HepG2 (cell line): ENCODE data around the gene DLG2. TPM values are rescaled to one million over a fixed set of nuclear protein-coding genes. Genes with fewer than 3 reads are reported as not detected.

Experiments used
- ARID2 ChIP-seq: sonication (generic); formaldehyde crosslinking; IDR thresholded peaks from 2 replicates; pipeline ENCODE4 v1.8.1; 2022; ENCODE audit warnings: mild to moderate bottlenecking, missing genetic modification reagents, borderline replicate concordance
- BRCA1 ChIP-seq: sonication (generic); formaldehyde crosslinking; IDR thresholded peaks from 2 replicates; pipeline ENCODE4 v1.4.0; 2020; ENCODE audit warnings: missing genetic modification reagents
- JDP2 ChIP-seq: sonication (generic); formaldehyde crosslinking; IDR thresholded peaks from 2 replicates; pipeline ENCODE4 v1.8.1; 2022; ENCODE audit warnings: missing genetic modification reagents, borderline replicate concordance
- KDM5A ChIP-seq: fragments of 200-600 bp; sonication (generic); IDR thresholded peaks from 2 replicates; pipeline ENCODE4 v1.7.0; 2018; ENCODE audit warnings: antibody characterized with exemption, mild to moderate bottlenecking, low read length, borderline replicate concordance
- POGZ ChIP-seq: sonication (generic); formaldehyde crosslinking; IDR thresholded peaks from 2 replicates; pipeline ENCODE4 v1.4.0; 2020; ENCODE audit warnings: mild to moderate bottlenecking, missing genetic modification reagents
- POLR2A ChIP-seq, 2 experiments: IDR thresholded peaks; 2 replicates each; pipeline ENCODE4 v1.6.1; 2011; ENCODE audit warnings: low read depth in 2 of 2, low read length in 2 of 2, mild to moderate bottlenecking in 1 of 2, moderate library complexity in 1 of 2; ENCODE audit not compliant: insufficient read depth in 1 of 2
- RORA ChIP-seq: sonication (generic); formaldehyde crosslinking; IDR thresholded peaks from 2 replicates; pipeline ENCODE4 v1.5.0; 2020; ENCODE audit warnings: mild to moderate bottlenecking, missing genetic modification reagents, moderate library complexity
- SIN3A ChIP-seq: IDR thresholded peaks from 2 replicates; pipeline ENCODE4 v1.6.1; 2011; ENCODE audit warnings: low read depth, mild to moderate bottlenecking, control low read depth, low read length, borderline replicate concordance
- ZFP36 ChIP-seq: fragments of 150-350 bp; IDR thresholded peaks from 2 replicates; pipeline ENCODE4 v1.6.1; 2018; ENCODE audit warnings: borderline replicate concordance, low read length, low read depth; ENCODE audit not compliant: partially characterized antibody
- ZFP36L2 ChIP-seq: sonication (generic); formaldehyde crosslinking; IDR thresholded peaks from 2 replicates; pipeline ENCODE4 v1.4.0; 2020; ENCODE audit warnings: missing genetic modification reagents
- ZIK1 ChIP-seq: sonication (generic); formaldehyde crosslinking; IDR thresholded peaks from 2 replicates; pipeline ENCODE4 v1.5.0; 2020; ENCODE audit warnings: mild to moderate bottlenecking, low read depth, missing genetic modification reagents, borderline replicate concordance
- ZMYM3 ChIP-seq: sonication (generic); formaldehyde crosslinking; IDR thresholded peaks from 2 replicates; pipeline ENCODE4 v1.5.1; 2020; ENCODE audit warnings: mild to moderate bottlenecking, missing genetic modification reagents
- ZNF34 ChIP-seq: sonication (generic); formaldehyde crosslinking; IDR thresholded peaks from 2 replicates; pipeline ENCODE4 v1.4.0; 2020; ENCODE audit warnings: mild to moderate bottlenecking, missing genetic modification reagents, borderline replicate concordance
- ZNF468 ChIP-seq: sonication (generic); formaldehyde crosslinking; IDR thresholded peaks from 2 replicates; pipeline ENCODE4 v1.8.0; 2022; ENCODE audit warnings: mild to moderate bottlenecking, moderate library complexity, missing genetic modification reagents
- ZNF484 ChIP-seq: sonication (generic); formaldehyde crosslinking; IDR thresholded peaks from 2 replicates; pipeline ENCODE4 v1.5.1; 2020; ENCODE audit warnings: mild to moderate bottlenecking, low read depth, missing genetic modification reagents, borderline replicate concordance
- ZNF549 ChIP-seq: sonication (generic); formaldehyde crosslinking; IDR thresholded peaks from 2 replicates; pipeline ENCODE4 v1.5.0; 2020; ENCODE audit warnings: missing genetic modification reagents
- ZNF816 ChIP-seq: sonication (generic); formaldehyde crosslinking; IDR thresholded peaks from 2 replicates; pipeline ENCODE4 v1.8.0; 2022; ENCODE audit warnings: missing genetic modification reagents, mild to moderate bottlenecking, borderline replicate concordance
- ZSCAN30 ChIP-seq: sonication (generic); formaldehyde crosslinking; IDR thresholded peaks from 2 replicates; pipeline ENCODE4 v1.5.0; 2020; ENCODE audit warnings: mild to moderate bottlenecking, missing genetic modification reagents
- polyA plus RNA-seq, 8 experiments: library from polyadenylated mRNA; depleted of rRNA in 3 of 8; stranded (reverse) in 7 of 8; unstranded in 1 of 8; fragments of >200 nt; fragmentation: Illumina TruSeq in 4 of 8; extraction: Trizol in 4 of 8; gene quantifications; 2 replicates each; pipeline versions ENCODE4 v1.2.1 to v1.2.3, GENCODE V29; 2011 to 2016; ENCODE audit warnings: low read depth in 4 of 8, missing spikeins in 1 of 8, mixed read lengths in 1 of 8; ENCODE audit not compliant: insufficient read depth in 1 of 8
- total RNA-seq, 5 experiments: library from RNA; depleted of rRNA; stranded (reverse); fragments of >200 nt; fragmentation: Illumina TruSeq; extraction: Trizol; gene quantifications; 2 replicates each; pipeline ENCODE4 v1.2.3, GENCODE V29; 2016; ENCODE audit warnings: low read depth in 1 of 5
- TF ChIP-seq, protein P1 (sequence below): IDR thresholded peaks from 2 replicates; pipeline ENCODE4 v1.6.1; 2018; ENCODE audit warnings: missing genetic modification reagents, mild to moderate bottlenecking, missing compliant biosample characterization
- TF ChIP-seq, protein P2 (sequence below): sonication (generic); formaldehyde crosslinking; IDR thresholded peaks from 2 replicates; pipeline ENCODE4 v1.8.0; 2022; ENCODE audit warnings: mild to moderate bottlenecking, missing genetic modification reagents
- TF ChIP-seq, protein P3 (sequence below): sonication (generic); formaldehyde crosslinking; IDR thresholded peaks from 2 replicates; pipeline ENCODE4 v1.4.0; 2020; ENCODE audit warnings: low read depth, mild to moderate bottlenecking, missing genetic modification reagents
- TF ChIP-seq, protein P4 (sequence below): sonication (generic); formaldehyde crosslinking; IDR thresholded peaks from 2 replicates; pipeline ENCODE4 v1.5.0; 2020; ENCODE audit warnings: mild to moderate bottlenecking, missing genetic modification reagents

The DLG2 gene
- total and polyA plus RNA-seq, 2 of the 13 experiments (the other 11 are each of a cell fraction or from before 2014, with no cell fraction given), result 0.46 to 1.0 TPM

DNA sequence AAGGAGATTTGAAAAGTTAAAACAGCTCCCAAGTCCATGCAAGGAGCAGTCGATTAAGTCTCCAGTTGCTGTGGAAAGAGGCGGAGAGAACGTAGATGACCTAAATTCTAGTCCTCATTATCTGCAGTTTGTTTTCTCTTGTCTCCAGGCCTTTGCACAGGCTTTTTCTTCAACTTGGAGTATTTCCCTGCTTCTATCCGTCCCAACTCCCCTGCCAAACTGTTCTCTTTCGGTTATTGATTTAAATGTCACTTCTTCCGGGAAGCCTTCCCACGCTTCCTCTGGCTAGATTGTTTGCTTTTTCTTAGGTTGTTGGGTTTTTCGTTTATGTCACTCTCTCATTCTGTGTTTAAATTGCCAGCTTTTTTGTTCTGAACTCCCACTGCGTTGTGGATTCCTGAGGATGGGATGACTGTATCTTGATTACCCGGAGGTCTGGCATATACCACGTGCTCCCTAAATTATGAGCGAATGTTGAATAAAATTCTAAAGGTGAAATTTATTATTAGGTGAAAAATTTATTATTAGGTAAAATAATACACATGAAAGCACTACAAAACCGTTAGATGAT is 1.7 kb upstream of the DLG2 start (continued):
- TF ChIP-seq, protein P1, sequence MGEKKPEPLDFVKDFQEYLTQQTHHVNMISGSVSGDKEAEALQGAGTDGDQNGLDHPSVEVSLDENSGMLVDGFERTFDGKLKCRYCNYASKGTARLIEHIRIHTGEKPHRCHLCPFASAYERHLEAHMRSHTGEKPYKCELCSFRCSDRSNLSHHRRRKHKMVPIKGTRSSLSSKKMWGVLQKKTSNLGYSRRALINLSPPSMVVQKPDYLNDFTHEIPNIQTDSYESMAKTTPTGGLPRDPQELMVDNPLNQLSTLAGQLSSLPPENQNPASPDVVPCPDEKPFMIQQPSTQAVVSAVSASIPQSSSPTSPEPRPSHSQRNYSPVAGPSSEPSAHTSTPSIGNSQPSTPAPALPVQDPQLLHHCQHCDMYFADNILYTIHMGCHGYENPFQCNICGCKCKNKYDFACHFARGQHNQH (CRISPR knock-in tag), result no peak; the same call in 1 of the 2 replicates
- TF ChIP-seq SIN3A (0 out of 2 replicates have a peak, but pooled peaks have one; percentile 13), POGZ (CRISPR knock-in tag) (no peak; the same call in 1 of the 2 replicates), ZSCAN30 (CRISPR knock-in tag) (0 out of 2 replicates have a peak, but pooled peaks have one; percentile 72), ZFP36 (peak; percentile 84), ZNF816 (CRISPR knock-in tag) (no peak), ZIK1 (no peak), POLR2A (IDR thresholded peaks at IDR 0.05; ENCODE audit: insufficient read depth in 1 of 2, low read depth in 2 of 2, low read length in 2 of 2) (no peak), ZMYM3 (CRISPR knock-in tag) (0 out of 2 replicates have a peak, but pooled peaks have one; percentile 21), JDP2 (CRISPR knock-in tag) (no peak), KDM5A (peak; percentile 63; the same call in 1 of the 2 replicates), ZNF484 (CRISPR knock-in tag) (no peak), ZFP36L2 (CRISPR knock-in tag) (no peak), ZNF468 (no peak), ZNF34 (CRISPR knock-in tag) (no peak), BRCA1 (CRISPR knock-in tag) (no peak), RORA (CRISPR knock-in tag) (0 out of 2 replicates have a peak, but pooled peaks have one; percentile 77), ZNF549 (no peak), ARID2 (0 out of 2 replicates have a peak, but pooled peaks have one; percentile 2)
- TF ChIP-seq, protein P2, sequence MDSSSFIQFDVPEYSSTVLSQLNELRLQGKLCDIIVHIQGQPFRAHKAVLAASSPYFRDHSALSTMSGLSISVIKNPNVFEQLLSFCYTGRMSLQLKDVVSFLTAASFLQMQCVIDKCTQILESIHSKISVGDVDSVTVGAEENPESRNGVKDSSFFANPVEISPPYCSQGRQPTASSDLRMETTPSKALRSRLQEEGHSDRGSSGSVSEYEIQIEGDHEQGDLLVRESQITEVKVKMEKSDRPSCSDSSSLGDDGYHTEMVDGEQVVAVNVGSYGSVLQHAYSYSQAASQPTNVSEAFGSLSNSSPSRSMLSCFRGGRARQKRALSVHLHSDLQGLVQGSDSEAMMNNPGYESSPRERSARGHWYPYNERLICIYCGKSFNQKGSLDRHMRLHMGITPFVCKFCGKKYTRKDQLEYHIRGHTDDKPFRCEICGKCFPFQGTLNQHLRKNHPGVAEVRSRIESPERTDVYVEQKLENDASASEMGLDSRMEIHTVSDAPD (CRISPR knock-in tag), result no peak
- TF ChIP-seq, protein P3, sequence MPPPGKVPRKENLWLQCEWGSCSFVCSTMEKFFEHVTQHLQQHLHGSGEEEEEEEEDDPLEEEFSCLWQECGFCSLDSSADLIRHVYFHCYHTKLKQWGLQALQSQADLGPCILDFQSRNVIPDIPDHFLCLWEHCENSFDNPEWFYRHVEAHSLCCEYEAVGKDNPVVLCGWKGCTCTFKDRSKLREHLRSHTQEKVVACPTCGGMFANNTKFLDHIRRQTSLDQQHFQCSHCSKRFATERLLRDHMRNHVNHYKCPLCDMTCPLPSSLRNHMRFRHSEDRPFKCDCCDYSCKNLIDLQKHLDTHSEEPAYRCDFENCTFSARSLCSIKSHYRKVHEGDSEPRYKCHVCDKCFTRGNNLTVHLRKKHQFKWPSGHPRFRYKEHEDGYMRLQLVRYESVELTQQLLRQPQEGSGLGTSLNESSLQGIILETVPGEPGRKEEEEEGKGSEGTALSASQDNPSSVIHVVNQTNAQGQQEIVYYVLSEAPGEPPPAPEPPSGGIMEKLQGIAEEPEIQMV (CRISPR knock-in tag), result no peak
- TF ChIP-seq, protein P4, sequence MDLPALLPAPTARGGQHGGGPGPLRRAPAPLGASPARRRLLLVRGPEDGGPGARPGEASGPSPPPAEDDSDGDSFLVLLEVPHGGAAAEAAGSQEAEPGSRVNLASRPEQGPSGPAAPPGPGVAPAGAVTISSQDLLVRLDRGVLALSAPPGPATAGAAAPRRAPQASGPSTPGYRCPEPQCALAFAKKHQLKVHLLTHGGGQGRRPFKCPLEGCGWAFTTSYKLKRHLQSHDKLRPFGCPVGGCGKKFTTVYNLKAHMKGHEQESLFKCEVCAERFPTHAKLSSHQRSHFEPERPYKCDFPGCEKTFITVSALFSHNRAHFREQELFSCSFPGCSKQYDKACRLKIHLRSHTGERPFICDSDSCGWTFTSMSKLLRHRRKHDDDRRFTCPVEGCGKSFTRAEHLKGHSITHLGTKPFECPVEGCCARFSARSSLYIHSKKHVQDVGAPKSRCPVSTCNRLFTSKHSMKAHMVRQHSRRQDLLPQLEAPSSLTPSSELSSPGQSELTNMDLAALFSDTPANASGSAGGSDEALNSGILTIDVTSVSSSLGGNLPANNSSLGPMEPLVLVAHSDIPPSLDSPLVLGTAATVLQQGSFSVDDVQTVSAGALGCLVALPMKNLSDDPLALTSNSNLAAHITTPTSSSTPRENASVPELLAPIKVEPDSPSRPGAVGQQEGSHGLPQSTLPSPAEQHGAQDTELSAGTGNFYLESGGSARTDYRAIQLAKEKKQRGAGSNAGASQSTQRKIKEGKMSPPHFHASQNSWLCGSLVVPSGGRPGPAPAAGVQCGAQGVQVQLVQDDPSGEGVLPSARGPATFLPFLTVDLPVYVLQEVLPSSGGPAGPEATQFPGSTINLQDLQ (CRISPR knock-in tag), result no peak
